Forelimb muscle (tissue), 1 donor: Measurements from ENCODE around the gene CRYBA2. TPM values are rescaled to one million over a fixed set of nuclear protein-coding genes. Genes with fewer than 3 reads are reported as not detected.

Source experiments
- DNase-seq: peaks from one replicate; pipeline ENCODE4 v3.0.0-alpha.2; 2013; ENCODE audit warnings: low read depth
- polyA plus RNA-seq: library from polyadenylated mRNA; unstranded; fragments of 120-200 nt; gene quantifications from one replicate; pipeline ENCODE4 v1.2.1, GENCODE V29; 2013; ENCODE audit not compliant: insufficient read length

CRYBA2 gene
- polyA plus RNA-seq, 1 donor = not detected

DNA sequence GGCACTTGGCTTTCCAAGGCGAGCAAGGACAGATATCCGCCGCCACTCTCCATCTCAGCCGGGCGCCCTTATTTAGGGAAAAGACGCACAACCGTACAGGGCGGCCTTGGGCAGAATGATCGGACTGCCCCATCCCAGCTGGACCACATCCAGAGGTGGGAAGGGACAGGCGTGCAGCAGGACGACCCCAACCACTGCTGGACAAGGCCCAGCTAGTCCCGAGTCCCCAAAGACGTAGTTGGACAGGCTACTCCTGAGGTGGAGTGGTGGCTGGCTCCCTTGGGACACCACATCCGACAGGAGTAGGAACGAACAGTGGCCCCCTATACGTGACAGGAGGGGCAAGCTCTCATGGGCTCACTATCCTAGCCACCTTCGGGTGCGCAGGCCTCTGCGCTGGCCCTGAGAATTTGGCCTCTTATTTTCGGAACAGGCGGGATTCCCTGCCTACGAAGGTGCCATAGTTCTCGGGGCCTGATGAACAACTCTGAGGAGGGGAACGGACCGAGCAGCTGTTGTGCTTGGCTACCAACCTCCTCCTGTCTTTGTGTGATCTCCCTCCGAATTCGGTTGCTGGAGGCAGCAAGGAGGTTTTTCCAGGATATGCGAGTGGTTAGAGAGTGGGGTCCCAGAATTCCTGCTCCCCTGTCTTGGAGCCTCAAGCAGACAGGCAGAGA, 10.5 kb downstream of the CRYBA2 start:
- DNase-seq = no peak

DNA sequence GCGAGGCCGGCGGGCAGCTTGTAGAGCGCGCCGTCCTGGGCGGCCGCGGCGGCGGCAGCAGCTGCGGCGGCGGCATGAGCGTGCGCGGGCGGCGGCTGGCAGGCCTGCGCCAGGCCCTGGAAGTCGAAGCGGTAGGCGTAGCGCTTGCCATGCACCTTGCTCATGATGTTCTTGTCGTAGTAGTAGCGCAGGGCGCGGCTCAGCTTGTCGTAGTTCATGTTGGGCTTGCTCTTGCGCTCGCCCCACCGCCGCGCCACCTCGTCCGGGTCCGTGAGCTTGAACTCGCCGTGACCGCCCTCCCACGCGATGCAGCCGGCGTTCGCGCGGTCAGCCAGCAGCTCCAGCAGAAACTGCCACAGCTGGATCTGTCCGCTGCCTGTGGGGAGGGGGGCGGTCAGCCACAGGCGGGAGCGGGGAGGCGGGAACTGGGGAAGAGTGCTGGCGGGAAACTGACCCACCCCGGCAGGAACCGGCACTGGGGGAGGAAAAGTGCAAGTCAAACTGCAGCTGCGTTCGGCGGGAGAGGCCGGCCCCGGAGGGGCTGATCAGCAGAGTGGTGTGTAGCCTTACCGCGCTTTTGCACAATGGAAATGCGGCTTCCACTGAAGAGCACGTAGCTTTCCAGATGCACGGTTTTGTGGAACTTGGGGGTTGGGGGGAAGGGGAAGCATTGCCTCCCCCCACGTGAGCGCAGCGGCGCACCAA, 11.2 kb downstream of the CRYBA2 start:
- DNase-seq = no peak

DNA sequence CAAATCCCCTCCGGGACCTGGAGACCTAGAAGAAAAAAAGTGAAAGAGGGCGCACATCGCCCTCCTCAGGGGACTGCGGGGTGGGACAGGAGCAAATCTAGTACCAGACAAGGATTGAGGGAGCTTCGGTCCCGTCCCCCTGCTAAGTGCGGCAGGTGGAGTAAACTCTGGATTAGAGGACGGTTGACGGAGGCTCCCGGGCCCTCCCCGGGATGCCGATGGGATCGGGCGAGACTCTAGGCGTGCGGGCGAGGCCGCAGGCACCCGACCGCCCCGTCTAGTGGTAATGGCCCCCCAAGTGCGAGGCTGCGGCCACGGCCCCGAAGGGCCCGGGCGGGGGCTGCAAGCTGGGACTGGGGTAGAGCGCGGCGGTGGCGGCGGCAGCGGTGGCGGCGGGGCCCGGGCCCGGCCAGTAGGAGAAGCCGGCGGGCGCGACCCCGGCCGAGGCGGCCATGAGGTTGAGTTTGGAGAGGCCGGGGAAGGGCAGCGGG, 11.8 kb downstream of the CRYBA2 start:
- no peak for DNase-seq

- no peak for DNase-seq
These were observed 12.4 kb downstream of the CRYBA2 start for GRCh38 chr2:218980735-218981389.

DNA sequence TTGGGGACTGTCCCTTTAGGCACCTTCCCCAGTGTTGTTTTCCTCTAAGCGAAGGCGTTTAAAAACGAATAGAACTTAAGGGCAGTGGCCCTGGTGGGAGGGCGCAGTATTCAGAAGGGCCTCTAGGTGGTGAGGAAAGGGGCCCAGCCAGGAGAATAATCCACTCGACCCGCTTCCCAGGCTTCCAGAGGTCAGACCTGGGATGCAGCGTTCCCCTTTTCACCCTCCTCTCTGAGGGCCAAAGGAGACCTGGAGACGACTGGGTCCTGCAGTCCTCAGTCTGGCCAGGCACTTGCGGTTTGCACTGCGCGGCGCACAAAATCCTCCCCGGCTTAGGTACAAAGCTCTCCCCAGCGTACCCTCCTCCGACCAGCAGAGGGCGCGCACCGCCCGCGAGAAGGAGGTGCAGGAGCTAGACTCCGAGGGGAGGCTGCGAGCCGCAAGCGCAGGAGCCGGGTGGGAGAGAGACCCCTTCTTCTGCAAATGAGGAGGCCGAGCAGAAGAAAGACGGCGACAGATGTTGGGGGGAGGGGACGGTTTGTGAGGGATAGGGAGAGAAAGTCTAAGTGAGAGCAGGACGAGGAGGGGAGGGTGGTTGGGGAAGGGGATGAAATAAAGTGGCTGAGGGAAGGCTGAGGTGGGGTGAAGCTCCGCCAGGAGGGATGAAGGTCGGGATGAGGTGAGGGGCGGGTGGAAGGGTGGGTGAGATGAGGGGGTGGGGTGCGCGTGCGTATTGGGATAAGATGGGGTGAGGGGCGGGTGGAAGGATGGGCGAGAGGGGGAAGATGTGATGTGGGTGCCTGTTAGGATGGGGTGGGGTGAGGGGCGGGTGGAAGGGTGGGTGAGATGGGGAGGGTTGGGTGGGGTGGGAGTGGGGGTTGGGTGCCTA, 13.1 kb downstream of the CRYBA2 start:
- no peak for DNase-seq

GRCh38 chr2:218975060-218975777, 18.0 kb downstream of the CRYBA2 start:
- no peak for DNase-seq

DNA sequence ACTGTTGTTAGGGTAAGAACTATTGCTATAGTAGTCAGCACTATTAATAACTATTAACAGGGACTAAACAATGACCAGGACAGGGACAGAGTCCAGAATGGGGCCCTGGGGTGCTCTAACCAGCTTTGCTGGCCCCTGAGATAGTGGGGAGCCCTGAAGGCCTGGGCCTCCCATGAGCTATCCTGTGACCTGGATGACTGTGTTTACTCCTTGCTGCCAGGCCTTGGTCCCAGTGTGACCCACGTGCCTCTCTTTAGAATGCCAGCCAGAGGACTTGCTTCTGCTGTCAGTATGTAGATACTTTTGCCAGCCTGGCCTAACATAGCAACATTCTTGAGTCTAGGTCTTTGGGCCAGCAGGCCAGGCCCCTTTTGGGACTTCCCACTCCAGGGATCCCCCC, 22.3 kb downstream of the CRYBA2 start:
- DNase-seq = no peak

DNA sequence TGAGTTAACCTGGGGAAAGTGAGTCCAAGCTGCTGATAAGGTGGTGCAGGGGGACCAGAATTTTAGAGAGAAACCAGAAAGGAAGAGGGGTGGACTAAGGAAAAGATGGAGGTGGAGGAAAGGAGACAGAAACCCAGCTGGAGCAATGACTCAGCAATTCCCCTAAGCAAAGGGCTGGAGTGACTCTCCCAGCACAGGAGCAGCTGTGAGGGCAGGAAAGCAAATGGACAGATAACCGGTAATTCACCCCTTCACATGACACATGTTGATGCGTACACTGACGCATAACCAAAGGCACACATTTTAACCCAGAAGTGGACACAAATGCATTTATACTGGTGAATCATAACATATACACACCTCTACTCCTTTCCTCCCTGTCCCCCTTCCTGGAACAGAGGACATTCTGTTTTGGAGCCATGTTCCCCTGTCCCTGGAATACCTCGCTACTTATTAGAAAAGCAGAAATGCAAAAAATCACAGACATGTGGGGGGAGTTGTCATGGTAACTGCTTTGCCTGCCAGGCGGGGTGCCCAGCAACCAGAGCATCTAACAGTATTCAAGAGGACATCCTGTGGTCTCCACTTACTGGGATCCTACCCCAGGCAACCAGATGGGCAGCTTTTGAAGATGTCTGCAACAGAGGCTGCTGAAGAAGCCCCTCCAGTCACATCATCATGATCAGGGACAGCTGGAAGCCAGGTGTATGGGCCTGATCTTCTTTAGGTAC, 29.0 kb downstream of the CRYBA2 start:
- no peak for DNase-seq

DNA sequence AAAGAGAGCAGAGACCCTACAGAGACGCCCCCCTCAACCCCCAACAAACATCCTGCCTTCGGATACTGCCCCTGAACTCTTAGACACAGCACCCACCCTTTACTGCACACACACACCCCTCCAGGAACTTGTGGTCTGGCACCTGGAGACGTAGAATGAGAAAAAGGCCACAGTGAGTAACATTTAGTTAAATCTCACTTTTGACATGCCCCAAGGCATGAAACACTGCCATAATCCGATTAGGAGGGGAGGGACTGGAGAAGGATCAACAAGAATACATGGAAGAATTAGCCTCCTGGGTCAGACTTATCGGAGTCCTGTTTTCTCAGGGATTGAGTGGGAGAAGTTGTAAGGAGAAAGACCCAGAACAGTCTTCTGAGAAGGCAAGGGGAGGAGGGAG, 29.6 kb downstream of the CRYBA2 start:
- no peak for DNase-seq

- DNase-seq = no peak
These were observed 30.2 kb downstream of the CRYBA2 start for GRCh38 chr2:218962859-218963492.

DNA sequence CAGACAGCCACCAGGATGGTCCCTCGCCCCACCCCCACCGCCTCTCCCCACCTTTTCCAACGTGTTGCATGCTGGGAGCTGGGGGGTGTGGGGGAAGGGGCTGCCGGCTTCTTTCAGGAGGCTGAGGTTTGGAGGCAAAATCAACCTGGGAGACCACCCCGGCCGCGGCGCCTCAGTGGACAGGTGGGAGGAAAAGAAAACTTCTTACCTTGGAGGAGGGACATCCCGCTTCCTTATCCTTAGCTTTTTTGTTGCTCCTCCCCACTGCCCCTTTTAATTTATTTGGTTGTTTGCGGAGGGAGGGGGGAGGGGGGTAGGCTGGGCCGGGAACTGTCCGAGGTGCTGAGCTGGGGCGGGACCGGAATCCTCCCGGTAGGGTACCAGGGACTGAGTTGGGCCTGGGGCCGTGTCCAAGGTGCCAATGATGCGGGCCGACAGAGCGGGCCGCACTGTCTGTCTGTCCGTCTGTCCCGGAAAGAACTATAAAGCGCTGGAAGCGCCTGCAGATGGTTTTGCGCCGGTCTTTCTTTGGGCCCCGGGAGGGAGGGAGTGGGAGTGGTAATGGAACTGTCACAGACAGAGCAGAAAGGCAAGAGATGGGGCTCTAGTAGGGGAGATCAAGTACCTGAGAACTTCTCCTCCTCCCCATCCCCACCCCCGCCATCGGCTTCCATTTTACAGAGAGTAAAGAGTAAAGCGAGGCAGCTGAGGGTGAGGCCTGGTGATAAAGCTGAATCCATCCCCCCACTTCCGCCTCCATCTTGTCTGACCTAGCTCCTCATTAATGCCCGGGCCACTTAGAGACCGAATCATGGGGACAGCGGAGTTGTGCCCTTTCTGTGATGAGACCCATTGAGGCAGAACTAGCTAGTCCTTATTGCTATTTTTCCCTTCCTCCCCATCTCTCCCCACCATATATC, 31.3 kb downstream of the CRYBA2 start:
- DNase-seq = no peak

GRCh38 chr2:218961229-218961628, 32.0 kb downstream of the CRYBA2 start:
- DNase-seq = no peak

DNA sequence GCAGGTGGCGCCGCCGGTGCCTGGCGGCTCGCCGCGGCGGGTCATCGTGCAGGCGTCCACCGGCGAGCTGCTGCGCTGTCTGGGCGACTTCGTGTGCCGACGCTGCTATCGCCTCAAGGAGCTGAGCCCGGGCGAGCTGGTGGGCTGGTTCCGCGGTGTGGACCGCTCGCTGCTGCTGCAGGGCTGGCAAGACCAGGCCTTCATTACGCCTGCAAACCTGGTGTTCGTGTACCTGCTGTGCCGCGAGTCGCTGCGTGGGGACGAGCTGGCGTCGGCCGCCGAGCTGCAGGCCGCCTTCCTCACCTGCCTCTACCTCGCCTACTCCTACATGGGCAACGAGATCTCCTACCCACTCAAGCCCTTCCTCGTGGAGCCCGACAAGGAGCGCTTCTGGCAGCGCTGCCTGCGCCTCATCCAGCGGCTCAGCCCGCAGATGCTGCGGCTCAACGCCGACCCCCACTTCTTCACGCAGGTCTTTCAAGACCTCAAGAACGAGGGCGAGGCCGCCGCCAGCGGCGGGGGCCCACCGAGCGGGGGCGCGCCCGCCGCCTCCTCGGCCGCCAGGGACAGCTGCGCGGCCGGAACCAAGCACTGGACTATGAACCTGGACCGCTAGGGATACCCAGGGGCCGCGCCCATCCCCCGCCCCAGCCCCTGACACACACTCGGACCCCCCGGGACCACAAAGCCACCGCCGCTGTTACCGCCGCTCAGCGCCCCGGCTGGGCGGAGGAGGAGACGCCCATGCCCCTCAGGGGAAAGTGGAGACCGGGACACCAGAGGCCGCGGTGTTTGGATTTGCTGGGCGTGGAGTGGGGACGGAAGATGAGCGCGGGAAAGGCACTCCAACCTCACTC, 32.7 kb downstream of the CRYBA2 start:
- DNase-seq = no peak

DNA sequence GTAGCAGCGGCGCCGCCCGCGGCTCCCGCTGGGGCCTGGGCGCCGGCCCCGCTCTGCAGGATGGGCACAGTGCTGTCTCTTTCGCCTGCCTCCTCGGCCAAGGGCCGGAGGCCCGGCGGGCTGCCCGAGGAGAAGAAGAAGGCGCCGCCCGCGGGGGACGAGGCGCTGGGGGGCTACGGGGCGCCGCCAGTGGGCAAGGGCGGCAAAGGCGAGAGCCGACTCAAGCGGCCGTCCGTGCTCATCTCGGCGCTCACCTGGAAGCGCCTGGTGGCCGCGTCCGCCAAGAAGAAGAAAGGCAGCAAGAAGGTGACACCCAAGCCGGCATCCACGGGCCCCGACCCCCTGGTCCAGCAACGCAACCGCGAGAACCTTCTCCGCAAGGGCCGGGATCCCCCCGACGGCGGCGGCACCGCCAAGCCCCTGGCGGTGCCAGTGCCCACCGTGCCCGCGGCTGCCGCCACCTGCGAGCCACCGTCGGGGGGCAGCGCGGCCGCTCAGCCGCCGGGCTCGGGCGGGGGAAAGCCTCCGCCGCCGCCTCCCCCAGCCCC, 33.4 kb downstream of the CRYBA2 start:
- DNase-seq = no peak

DNA sequence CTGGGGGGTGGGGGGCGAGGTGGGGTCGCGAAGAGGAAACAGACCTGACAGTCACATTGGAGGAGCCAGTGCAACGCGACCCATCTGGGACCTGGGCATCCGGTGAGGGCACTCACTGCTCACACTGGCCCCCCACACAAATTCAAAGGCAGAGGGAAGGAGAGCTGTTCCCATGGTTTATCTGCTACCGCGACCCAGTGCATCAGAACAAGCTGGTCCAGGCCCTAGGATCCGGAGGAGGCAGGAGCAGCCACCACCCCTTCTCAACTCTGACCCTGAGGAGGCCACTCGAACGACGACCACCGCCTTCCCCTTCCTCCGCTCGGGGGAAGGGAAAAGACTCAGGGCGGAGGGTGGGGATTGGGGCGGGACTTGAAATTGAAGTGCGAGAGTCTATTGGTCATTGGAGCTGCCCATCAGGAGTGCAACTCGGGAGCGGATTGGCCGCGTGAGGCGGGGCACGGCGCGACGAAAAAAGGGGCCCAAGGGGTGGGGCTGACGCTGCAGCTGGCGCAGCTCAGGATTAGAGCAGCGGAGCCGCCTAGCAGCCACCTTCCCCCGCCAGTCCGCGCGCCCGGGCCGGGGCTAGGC, 34.0 kb downstream of the CRYBA2 start, which contains the start of gene CDK5R2:
TSS of gene CDK5R2 (plus strand) at position 526 of the 591 bp plus-strand sequence. CDS start 155 bp downstream, outside the sequence.
- no peak for DNase-seq

DNA sequence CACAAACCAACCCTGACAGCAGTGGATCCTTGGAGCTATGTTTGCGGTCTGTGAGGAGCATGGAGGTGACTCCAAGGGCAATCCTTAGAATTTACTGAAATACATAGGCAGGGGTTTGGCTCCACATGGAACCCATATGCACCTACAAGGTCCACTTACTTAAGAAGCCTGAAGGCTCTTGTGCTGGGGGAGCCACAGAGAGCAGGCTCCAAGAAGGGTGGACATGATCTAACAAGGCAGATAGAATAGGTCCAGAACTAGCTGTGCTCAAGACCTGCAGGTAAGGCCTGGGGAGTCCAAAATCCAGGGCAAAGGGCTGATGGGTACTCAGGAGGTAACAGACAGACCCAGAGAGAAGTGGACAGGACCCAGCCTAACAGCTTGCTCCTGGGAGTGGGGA, 34.9 kb downstream of the CRYBA2 start:
- DNase-seq = no peak

- DNase-seq = no peak
These were observed 35.6 kb downstream of the CRYBA2 start for GRCh38 chr2:218957671-218958070.
